GM23248 (cell line): ENCODE data around the gene SPINK7. TPM values are rescaled to one million over a fixed set of nuclear protein-coding genes. Genes with fewer than 3 reads are reported as not detected.
A peak's percentile ranks its signal among the peaks of the same experiment; 100 is the strongest.
"Not testable (repeated sequence)": the region's sequence is repeated elsewhere in the genome, so short reads cannot be mapped to it uniquely, and the experiment has no call there.

Experiments
- DNase-seq: peaks from one replicate; pipeline ENCODE4 v3.0.0-alpha.2; 2015
- H2AFZ ChIP-seq: fragments of 200-600 bp; sonication (generic); 2 replicates; pipeline ENCODE4 v1.6.1; 2016; ENCODE audit warnings: antibody characterized with exemption
- H3F3A ChIP-seq: fragments of 200-600 bp; sonication (generic); 2 replicates; pipeline ENCODE4 v1.6.1; 2016; ENCODE audit warnings: mild to moderate bottlenecking, antibody characterized with exemption, mixed run types; ENCODE audit not compliant: insufficient read depth
- H3K27ac ChIP-seq: fragments of 200-600 bp; sonication (generic); 2 replicates; pipeline ENCODE4 v1.5.1; 2016; ENCODE audit warnings: mild to moderate bottlenecking
- H3K27me3 ChIP-seq: fragments of 200-600 bp; sonication (generic); replicated peaks from 2 replicates; pipeline ENCODE4 v1.6.1; 2016; ENCODE audit warnings: mild to moderate bottlenecking; ENCODE audit not compliant: insufficient read depth
- H3K36me3 ChIP-seq: fragments of 200-600 bp; sonication (generic); 2 replicates; pipeline ENCODE4 v1.6.1; 2016; ENCODE audit warnings: low read depth, mild to moderate bottlenecking
- H3K4me1 ChIP-seq: fragments of 200-600 bp; sonication (generic); 2 replicates; pipeline ENCODE4 v1.6.1; 2016; ENCODE audit warnings: mild to moderate bottlenecking; ENCODE audit not compliant: insufficient read depth
- H3K4me2 ChIP-seq: fragments of 200-600 bp; sonication (generic); one replicate; pipeline ENCODE4 v1.6.1; 2016; ENCODE audit warnings: mild to moderate bottlenecking; ENCODE audit not compliant: unreplicated experiment
- H3K4me3 ChIP-seq: fragments of 200-600 bp; sonication (generic); 2 replicates; pipeline ENCODE4 v1.5.1; 2016; ENCODE audit warnings: mild to moderate bottlenecking
- H3K79me2 ChIP-seq: fragments of 200-600 bp; sonication (generic); 2 replicates; pipeline ENCODE4 v1.6.1; 2016; ENCODE audit warnings: mild to moderate bottlenecking; ENCODE audit not compliant: insufficient read depth
- H3K9ac ChIP-seq: fragments of 200-600 bp; sonication (generic); 2 replicates; pipeline ENCODE4 v1.6.1; 2016; ENCODE audit warnings: mild to moderate bottlenecking
- H3K9me2 ChIP-seq: fragments of 200-600 bp; sonication (generic); 2 replicates; pipeline ENCODE4 v1.6.1; 2016; ENCODE audit warnings: mixed run types, mild to moderate bottlenecking, moderate library complexity; ENCODE audit not compliant: insufficient read depth
- H3K9me3 ChIP-seq: fragments of 200-600 bp; sonication (generic); one replicate; pipeline ENCODE4 v1.6.1; 2017; ENCODE audit warnings: low read depth
- H4K20me1 ChIP-seq: fragments of 200-600 bp; sonication (generic); 2 replicates; pipeline ENCODE4 v1.6.0; 2016; ENCODE audit not compliant: insufficient read depth
- EZH2 ChIP-seq: fragments of 200-600 bp; sonication (generic); IDR thresholded peaks from 2 replicates; pipeline ENCODE4 v1.6.1; 2018; ENCODE audit warnings: antibody characterized with exemption, mild to moderate bottlenecking; ENCODE audit not compliant: insufficient read depth, poor library complexity, severe bottlenecking
- EZH2phosphoT487 ChIP-seq: fragments of 200-600 bp; sonication (generic); IDR thresholded peaks from 2 replicates; pipeline ENCODE4 v1.6.1; 2018; ENCODE audit warnings: antibody characterized with exemption, moderate library complexity, mild to moderate bottlenecking, low read depth; ENCODE audit not compliant: insufficient read depth
- WGBS, 2 experiments: methylation state at CpG; one replicate each; pipeline ENCODE4 v1.1.6; 2015 to 2017; ENCODE audit warnings: low lambda C conversion rate in 2 of 2, low coverage in 1 of 2; ENCODE audit errors: missing lambda C conversion rate in 2 of 2; 5-methylcytosine and 5-hydroxymethylcytosine counted together
- in situ Hi-C: fragments of 300-500 bp; cut with MboI; formaldehyde crosslinking; loops from 2 replicates; pipeline ENCODE4 v1.15.0; 2020
- polyA plus RNA-seq: library from polyadenylated mRNA; unstranded; fragments of >200 nt; fragmentation: Nextera tagmentation; extraction: Ambion mirVana; gene quantifications from 2 replicates; pipeline ENCODE4 v1.2.1, GENCODE V29; 2016
- total RNA-seq: library from RNA; depleted of rRNA; stranded (reverse); fragments of >200 nt; shearing (Covaris generic); gene quantifications from 2 replicates; pipeline ENCODE4 v1.2.3, GENCODE V29; 2014; rRNA removed

The SPINK7 gene
- total RNA-seq (not detected in 2 replicates), polyA plus RNA-seq (not detected in 2 replicates)

GRCh38 chr5:148312153-148312552 lies at the start of gene SPINK7:
Gene SPINK7 (plus strand): TSS chr5:148312423. CDS start chr5:148312484, 61 bp downstream.
- Histone ChIP-seq H3K27me3 (no peaks in the 10 kb centered on the region), H3K79me2 (no peaks in the 10 kb centered on the region), H4K20me1 (no peaks in the 10 kb centered on the region), H2AFZ (no peak within 1 kb of the TSS), H3K9ac (no peak within 1 kb of the TSS), H3K27ac (no peak within 1 kb of the TSS), H3K4me2 (no peak within 1 kb of the TSS), H3F3A (no peaks in the 10 kb centered on the region), H3K4me1 (no peaks in the 10 kb centered on the region), H3K9me3 (no peaks in the 10 kb centered on the region), H3K36me3 (no peaks in the 10 kb centered on the region), H3K4me3 (no peak within 1 kb of the TSS), H3K9me2 (no peaks in the 10 kb centered on the region)
- WGBS, 2 experiments = 16 to 28% methylated on average over 3 of the region's 3 CpGs
- TF ChIP-seq EZH2phosphoT487 = no peak
- in situ Hi-C loops = no loop called here
- no peak for DNase-seq

DNA sequence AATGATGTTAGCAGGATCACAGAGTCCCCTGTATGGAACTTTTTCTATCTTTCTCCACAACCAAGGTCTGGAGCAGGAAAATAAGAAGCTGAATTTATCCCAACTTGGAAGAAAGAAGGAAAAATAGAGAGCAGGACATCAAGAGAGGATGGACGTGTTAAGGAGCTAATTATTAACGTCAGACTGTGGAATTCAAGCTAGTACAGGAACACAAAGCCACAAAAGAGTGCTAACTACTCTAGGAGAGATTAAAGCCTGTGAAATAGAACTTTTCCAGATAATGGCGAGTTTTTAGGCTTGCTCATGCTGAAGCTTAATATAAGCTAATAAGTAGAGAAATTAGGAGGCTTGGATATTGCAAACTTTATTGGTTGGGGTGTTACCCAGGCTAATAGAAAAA lies 44.3 kb upstream of the SPINK7 start:
- Histone ChIP-seq H3K4me3 (no peak overlapping the region), H3K4me2 (no peak overlapping the region), H3K27ac (no peak overlapping the region), H3K9me2 (no peaks in the 10 kb centered on the region), H3K79me2 (no peaks in the 10 kb centered on the region), H4K20me1 (no peaks in the 10 kb centered on the region), H3K27me3 (no peaks in the 10 kb centered on the region), H3K9ac (no peak overlapping the region), H3K4me1 (no peaks in the 10 kb centered on the region), H3K9me3 (peaks cover 4% of the 10 kb centered on the region), H3K36me3 (no peaks in the 10 kb centered on the region), H3F3A (no peaks in the 10 kb centered on the region), H2AFZ (no peak overlapping the region)
- WGBS, 2 experiments = 13 to 15% methylated on average over 3 of the region's 3 CpGs
- no peak for DNase-seq
- in situ Hi-C loops = no loop called here
- TF ChIP-seq EZH2 (no peak), EZH2phosphoT487 (no peak)

DNA sequence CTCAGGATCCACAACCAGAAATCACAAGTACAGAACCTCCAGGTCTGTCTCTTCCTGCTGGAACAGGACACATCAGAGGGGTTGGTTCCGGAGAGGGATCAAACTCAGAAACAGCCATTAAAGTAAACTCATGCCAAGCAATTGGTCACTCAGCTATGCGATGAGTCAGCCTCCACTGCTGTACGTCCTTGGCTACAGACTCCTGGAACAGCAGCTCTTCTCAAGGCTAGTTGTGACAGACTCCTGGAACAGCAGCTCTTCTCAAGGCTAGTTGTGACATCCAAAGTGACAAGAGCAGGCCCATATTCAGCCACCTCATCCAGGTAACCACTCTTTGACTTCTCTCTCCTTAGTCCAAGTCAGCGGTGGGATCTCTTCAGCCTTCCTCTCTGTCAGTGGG lies 43.7 kb upstream of the SPINK7 start, which contains the start of gene SPINK13:
SPINK13 (plus strand) TSS at position 229 of the 400 bp plus-strand sequence. CDS start 1,279 bp downstream, outside the sequence.
- 49 to 51% methylated on average over 4 of the region's 4 CpGs for WGBS, 2 experiments
- no peak within 1 kb of the TSS for H2AFZ ChIP-seq
- peak; percentile 76 for DNase-seq
- no peaks in the 10 kb centered on the region for H3K27me3 ChIP-seq
- TF ChIP-seq EZH2phosphoT487 (no peak), EZH2 (no peak)
- no peak within 1 kb of the TSS for H3K27ac ChIP-seq
- H3K9ac ChIP-seq = no peak within 1 kb of the TSS
- no peaks in the 10 kb centered on the region for H3K9me2 ChIP-seq
- H4K20me1 ChIP-seq = no peaks in the 10 kb centered on the region
- no peaks in the 10 kb centered on the region for H3K36me3 ChIP-seq
- no peaks in the 10 kb centered on the region for H3K4me1 ChIP-seq
- peaks cover 4% of the 10 kb centered on the region for H3K9me3 ChIP-seq
- in situ Hi-C loops = no loop called here
- no peak within 1 kb of the TSS for H3K4me2 ChIP-seq
- no peaks in the 10 kb centered on the region for H3F3A ChIP-seq
- no peak within 1 kb of the TSS for H3K4me3 ChIP-seq
- H3K79me2 ChIP-seq = no peaks in the 10 kb centered on the region

- 40 to 50% methylated on average over 2 of the region's 2 CpGs for WGBS, 2 experiments
- H3K9me2 ChIP-seq, H3K4me3 ChIP-seq, H4K20me1 ChIP-seq, H3K9me3 ChIP-seq, H3F3A ChIP-seq, H3K27ac ChIP-seq, H2AFZ ChIP-seq, H3K4me1 ChIP-seq, DNase-seq, H3K79me2 ChIP-seq, H3K36me3 ChIP-seq, in situ Hi-C loops, H3K9ac ChIP-seq, H3K27me3 ChIP-seq, H3K4me2 ChIP-seq: not testable (repeated sequence)
These were observed 37.1 kb upstream of the SPINK7 start for GRCh38 chr5:148275129-148275528.

GRCh38 chr5:148280893-148281292 lies 31.3 kb upstream of the SPINK7 start:
- H3K4me3 ChIP-seq, H4K20me1 ChIP-seq, H3K27ac ChIP-seq, DNase-seq, H3K9me3 ChIP-seq, H3K4me1 ChIP-seq, H2AFZ ChIP-seq, H3K4me2 ChIP-seq, H3K36me3 ChIP-seq, H3K79me2 ChIP-seq, H3K9ac ChIP-seq, H3K9me2 ChIP-seq, in situ Hi-C loops, H3F3A ChIP-seq, H3K27me3 ChIP-seq: not testable (repeated sequence)
- 7 to 15% methylated on average over 5 of the region's 5 CpGs for whole genome bisulfite sequencing, 2 experiments

- H3K9me2 ChIP-seq, H3K79me2 ChIP-seq, H3K4me2 ChIP-seq, H4K20me1 ChIP-seq, H3K27me3 ChIP-seq, DNase-seq, in situ Hi-C loops, H3K9ac ChIP-seq, H3K9me3 ChIP-seq, H3K4me1 ChIP-seq, H3K4me3 ChIP-seq, H2AFZ ChIP-seq, H3K27ac ChIP-seq, H3K36me3 ChIP-seq, H3F3A ChIP-seq: not testable (repeated sequence)
- 30 to 51% methylated on average over 4 of the region's 4 CpGs for WGBS, 2 experiments
These were observed 30.9 kb upstream of the SPINK7 start for GRCh38 chr5:148281336-148281735.
